ENCODE measurements around the gene MVB12B. TPM values are rescaled to one million over a fixed set of nuclear protein-coding genes. Genes with fewer than 3 reads are reported as not detected.

The MVB12B gene
- total RNA-seq, 2 donors from 2014 or later, result 9.8 to 15.8 TPM

DNA sequence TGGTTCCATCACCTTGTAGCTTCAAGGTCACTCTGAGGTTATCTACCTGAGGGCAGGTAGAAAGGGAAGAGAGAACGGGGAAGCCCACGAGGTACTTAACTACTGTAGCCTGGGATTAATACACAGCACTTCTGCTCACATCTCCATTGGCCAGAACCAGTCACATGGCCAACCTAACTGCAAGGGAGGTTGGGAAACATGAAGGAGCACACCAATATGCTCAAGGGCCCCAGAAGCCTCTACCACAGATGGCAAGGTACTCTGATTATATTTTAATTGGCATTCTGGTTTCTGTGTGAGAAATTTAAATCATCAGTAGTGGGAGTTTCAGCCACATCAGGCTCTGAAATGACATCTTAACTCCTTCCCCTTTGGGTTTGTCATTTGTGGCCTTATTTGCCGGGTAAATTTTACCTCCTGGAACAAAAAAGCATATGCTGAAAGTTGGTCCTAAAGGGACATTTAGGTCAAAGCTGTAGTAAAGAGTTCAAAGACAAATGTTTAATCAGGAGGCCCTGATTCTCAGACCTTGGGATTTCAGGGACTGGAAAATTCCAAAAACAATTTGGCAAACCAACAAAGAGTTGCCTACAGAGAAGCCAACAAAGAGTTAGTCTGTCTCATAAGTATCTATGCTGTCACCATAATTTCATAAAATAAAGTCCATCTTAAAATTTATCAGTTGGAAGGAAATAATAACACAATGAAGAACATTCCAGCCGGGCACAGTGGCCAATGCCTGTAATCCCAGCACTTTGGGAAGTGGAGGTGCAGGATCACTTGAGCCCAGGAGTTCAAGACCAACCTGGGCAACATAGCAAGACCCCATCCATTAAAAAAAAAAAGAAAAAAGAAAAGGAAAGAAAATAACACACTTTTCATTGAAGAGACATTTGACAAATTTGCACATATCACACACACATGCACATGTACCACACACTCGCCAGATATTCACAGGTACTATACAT lies 13.8 kb upstream of the MVB12B start:
- Histone ChIP-seq H3K27ac (no peak overlapping the region), H3K9me3 (no peaks in the 10 kb centered on the region), H3K4me3 (no peak overlapping the region), H3K9ac (ENCODE audit: low read depth in 2 of 2, low read length in 2 of 2) (no peak overlapping the region), H3K4me1 (no peaks in the 10 kb centered on the region), H3K36me3 (no peaks in the 10 kb centered on the region), H3K27me3 (no peaks in the 10 kb centered on the region)
- DNase-seq, result no peak
- intact Hi-C loops (cut with DNase I), result no loop called here
- no peak for TF ChIP-seq CTCF (IDR thresholded peaks at IDR 0.05)

DNA sequence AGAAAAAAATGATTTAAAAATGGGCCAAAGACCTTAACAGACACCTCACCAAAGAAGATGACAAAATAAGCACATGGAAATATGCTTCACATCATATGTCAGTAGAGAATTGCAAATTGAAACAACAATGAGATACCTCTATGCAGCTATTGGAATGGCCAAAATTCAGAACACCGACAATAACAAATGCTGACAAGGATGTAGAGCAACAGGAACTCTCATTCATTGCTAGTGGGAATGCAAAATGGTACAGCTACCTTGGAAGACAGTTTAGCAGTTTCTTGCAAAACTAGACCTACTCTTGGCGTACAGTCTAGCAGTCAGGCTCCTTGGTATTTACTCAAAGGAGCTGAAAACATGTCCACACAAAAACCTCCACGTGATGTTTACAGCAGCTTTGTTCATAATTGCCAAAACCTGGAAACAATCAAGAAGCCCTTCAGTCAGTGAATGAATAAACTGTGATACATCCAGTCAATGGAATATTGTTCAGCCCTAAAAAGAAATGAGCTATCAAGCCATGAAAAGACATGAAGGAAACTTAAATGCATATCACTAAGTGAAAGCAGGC lies 10.5 kb upstream of the MVB12B start:
- no peaks in the 10 kb centered on the region for H3K4me1 ChIP-seq
- H3K9me3 ChIP-seq, result no peaks in the 10 kb centered on the region
- DNase-seq, result no peak
- intact Hi-C loops (cut with DNase I), result loop anchor here (5.0 kb wide), 1 partner anchor 81 kb away; no protein-coding TSS in a partner anchor
- no peaks in the 10 kb centered on the region for H3K27me3 ChIP-seq
- H3K36me3 ChIP-seq, result no peaks in the 10 kb centered on the region
- H3K27ac ChIP-seq, result no peak overlapping the region
- no peak for TF ChIP-seq CTCF (IDR thresholded peaks at IDR 0.05)
- H3K9ac ChIP-seq (ENCODE audit: low read depth in 2 of 2, low read length in 2 of 2), result no peak overlapping the region
- no peak overlapping the region for H3K4me3 ChIP-seq

DNA sequence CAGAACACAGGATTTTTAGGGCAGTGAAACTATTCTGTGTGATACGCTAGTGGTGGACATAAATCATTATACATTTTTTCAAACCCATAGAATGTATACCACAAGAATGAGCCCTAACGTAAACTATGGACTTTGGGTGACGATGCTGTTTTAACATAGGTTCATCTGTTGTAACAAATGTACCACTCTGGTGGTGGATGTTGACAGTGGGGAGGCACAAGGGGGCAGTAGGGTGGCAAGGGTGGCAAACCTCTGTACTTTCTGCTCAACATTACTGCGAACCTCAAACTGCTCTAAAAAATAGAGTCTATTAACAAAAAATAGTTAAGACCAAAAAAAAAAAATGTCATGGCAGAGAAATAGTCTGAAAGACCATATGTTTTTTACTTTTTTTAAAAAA lies 9.1 kb upstream of the MVB12B start:
- peak; percentile 39 for DNase-seq
- Histone ChIP-seq H3K9ac (ENCODE audit: low read depth in 2 of 2, low read length in 2 of 2) (no peak overlapping the region), H3K27ac (no peak overlapping the region), H3K36me3 (no peaks in the 10 kb centered on the region), H3K4me3 (no peak overlapping the region), H3K4me1 (no peaks in the 10 kb centered on the region), H3K27me3 (no peaks in the 10 kb centered on the region), H3K9me3 (no peaks in the 10 kb centered on the region)
- peak; percentile 47 for TF ChIP-seq CTCF (IDR thresholded peaks at IDR 0.05)
- intact Hi-C loops (cut with DNase I), result loop anchor here (5.0 kb wide), 1 partner anchor 80 kb away; no protein-coding TSS in a partner anchor

DNA sequence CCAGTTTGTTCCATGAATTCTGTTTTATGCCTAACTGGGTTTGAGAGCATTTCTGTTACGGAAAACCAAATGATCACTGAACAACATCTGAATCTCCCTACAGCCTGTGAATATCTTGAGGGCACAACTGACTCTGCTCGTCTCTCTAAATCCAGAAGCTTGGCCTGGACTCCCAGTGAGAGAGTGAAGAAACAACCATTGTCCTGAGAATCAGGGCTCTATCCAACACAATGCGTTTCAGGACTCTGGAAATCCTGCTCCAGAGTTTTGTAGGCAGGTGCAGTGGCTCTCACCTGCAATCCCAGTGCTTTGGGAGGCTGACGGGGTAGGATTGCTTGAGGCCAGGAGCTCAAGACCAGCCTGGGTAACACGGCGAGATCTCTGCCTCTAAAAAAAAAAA lies 7.8 kb upstream of the MVB12B start:
- H3K4me3 ChIP-seq, result no peak overlapping the region
- H3K36me3 ChIP-seq, result no peaks in the 10 kb centered on the region
- H3K9ac ChIP-seq (ENCODE audit: low read depth in 2 of 2, low read length in 2 of 2), result no peak overlapping the region
- no peak for DNase-seq
- no peaks in the 10 kb centered on the region for H3K4me1 ChIP-seq
- intact Hi-C loops (cut with DNase I), result loop anchor here (5.0 kb wide), 1 partner anchor 78 kb away; no protein-coding TSS in a partner anchor
- H3K27me3 ChIP-seq, result no peaks in the 10 kb centered on the region
- no peak overlapping the region for H3K27ac ChIP-seq
- H3K9me3 ChIP-seq, result no peaks in the 10 kb centered on the region
- no peak for TF ChIP-seq CTCF (IDR thresholded peaks at IDR 0.05)

DNA sequence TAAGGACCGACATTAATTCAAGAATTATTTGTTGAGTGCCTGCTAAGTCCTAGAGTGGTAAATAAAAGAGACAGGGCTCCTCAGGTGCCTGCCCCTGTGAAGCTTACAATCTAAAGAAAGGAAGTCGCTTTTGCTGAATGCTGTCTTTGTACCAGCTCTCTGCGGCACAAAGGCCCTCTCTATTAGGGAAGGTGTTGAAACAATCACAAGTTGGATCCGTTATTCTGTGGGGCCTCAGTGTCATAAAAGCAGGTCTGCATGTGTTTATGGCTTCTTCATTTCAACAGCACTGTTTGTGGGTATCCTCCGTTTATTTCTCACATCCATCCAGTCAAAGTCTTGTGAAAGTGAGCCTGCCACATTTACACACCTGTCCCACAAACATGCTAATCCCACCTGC lies 7.0 kb upstream of the MVB12B start:
- no peaks in the 10 kb centered on the region for H3K9me3 ChIP-seq
- H3K27me3 ChIP-seq, result no peaks in the 10 kb centered on the region
- intact Hi-C loops (cut with DNase I), result loop anchor here (5.0 kb wide), 1 partner anchor 78 kb away; no protein-coding TSS in a partner anchor
- no peak overlapping the region for H3K4me3 ChIP-seq
- no peaks in the 10 kb centered on the region for H3K36me3 ChIP-seq
- H3K4me1 ChIP-seq, result no peaks in the 10 kb centered on the region
- TF ChIP-seq CTCF (IDR thresholded peaks at IDR 0.05), result no peak
- no peak overlapping the region for H3K9ac ChIP-seq (ENCODE audit: low read depth in 2 of 2, low read length in 2 of 2)
- no peak for DNase-seq
- no peak overlapping the region for H3K27ac ChIP-seq
